Putamen (tissue), 1 donor: ENCODE measurements around the gene THAP3.

Experiments
- DNase-seq: peaks from one replicate; pipeline ENCODE4 v3.0.0-alpha.2; 2016; ENCODE audit warnings: low spot score

The THAP3 gene

GRCh38 chr1:6624710-6625583 is at the start of gene THAP3:
Gene THAP3, plus strand, starts transcription at chr1:6624868. Its CDS starts 351 bp downstream, at chr1:6625219.
- peak; percentile 87 for DNase-seq

GRCh38 chr1:6577831-6578525 is 46.7 kb upstream of the THAP3 start:
- DNase-seq = no peak

GRCh38 chr1:6578624-6579373 is 45.9 kb upstream of the THAP3 start:
- no peak for DNase-seq

GRCh38 chr1:6579374-6580118 is 45.1 kb upstream of the THAP3 start, which contains the start of gene ZBTB48:
Gene ZBTB48, plus strand, starts transcription at chr1:6579994. Its CDS starts 616 bp downstream, at chr1:6580610.
- DNase-seq = peak; percentile 98

- no peak for DNase-seq
Observed at GRCh38 chr1:6580119-6580592, 44.5 kb upstream of the THAP3 start.

- DNase-seq = no peak
Observed at GRCh38 chr1:6580593-6581409, 43.9 kb upstream of the THAP3 start.

GRCh38 chr1:6581561-6582305 is 42.9 kb upstream of the THAP3 start:
- no peak for DNase-seq

- no peak for DNase-seq
Observed at GRCh38 chr1:6582370-6582769, 42.3 kb upstream of the THAP3 start.

GRCh38 chr1:6584126-6585080 is 40.3 kb upstream of the THAP3 start:
- DNase-seq = no peak

- DNase-seq = no peak
Observed at GRCh38 chr1:6585081-6585722, 39.5 kb upstream of the THAP3 start.

- DNase-seq = no peak
Observed at GRCh38 chr1:6585841-6586240, 38.8 kb upstream of the THAP3 start.

GRCh38 chr1:6586404-6586816 is 38.3 kb upstream of the THAP3 start:
- DNase-seq = no peak

GRCh38 chr1:6587261-6588005 is 37.2 kb upstream of the THAP3 start:
- peak; percentile 68 for DNase-seq

- no peak for DNase-seq
Observed at GRCh38 chr1:6588128-6588892, 36.4 kb upstream of the THAP3 start.

GRCh38 chr1:6588893-6589520 is 35.7 kb upstream of the THAP3 start:
- DNase-seq = no peak

GRCh38 chr1:6590046-6590445 is 34.6 kb upstream of the THAP3 start:
- no peak for DNase-seq
